IPS-20b (cell line): ENCODE results near the gene B3GNT8.
"Not testable (repeated sequence)": the region's sequence is repeated elsewhere in the genome, so short reads cannot be mapped to it uniquely, and the experiment has no call there.

Source experiments
- H3K27ac ChIP-seq: one replicate; pipeline ENCODE4 v1.5.1; 2013; ENCODE audit warnings: low read length
- H3K27me3 ChIP-seq: 2 replicates; pipeline ENCODE4 v1.6.1; 2013; ENCODE audit warnings: mild to moderate bottlenecking, low read length, inconsistent platforms; ENCODE audit not compliant: insufficient read depth
- H3K36me3 ChIP-seq: 2 replicates; pipeline ENCODE4 v1.6.1; 2013; ENCODE audit warnings: low read depth, mild to moderate bottlenecking, inconsistent platforms, low read length, moderate library complexity; ENCODE audit not compliant: insufficient read depth
- H3K4me1 ChIP-seq: 2 replicates; pipeline ENCODE4 v1.6.1; 2013; ENCODE audit warnings: mild to moderate bottlenecking, control low read depth, inconsistent platforms, low read length, moderate library complexity; ENCODE audit not compliant: insufficient read depth
- H3K4me3 ChIP-seq: 2 replicates; pipeline ENCODE4 v1.5.1; 2013; ENCODE audit warnings: mild to moderate bottlenecking, low read length, inconsistent platforms
- H3K9ac ChIP-seq: 2 replicates; pipeline ENCODE4 v1.6.1; 2013; ENCODE audit warnings: low read depth, mild to moderate bottlenecking, inconsistent platforms, low read length, moderate library complexity
- H3K9me3 ChIP-seq: 2 replicates; pipeline ENCODE4 v1.6.1; 2013; ENCODE audit warnings: mild to moderate bottlenecking, low read depth, low read length, inconsistent platforms; ENCODE audit not compliant: insufficient read depth

Gene B3GNT8

GRCh38 chr19:41410336-41411054 lies 16.7 kb downstream of the B3GNT8 start:
- Histone ChIP-seq H3K36me3 (peaks cover 14% of the 10 kb centered on the region; the same call in 1 of the 2 replicates), H3K9ac (no peak overlapping the region), H3K4me3 (no peak overlapping the region), H3K27ac (no peak overlapping the region), H3K4me1 (no peaks in the 10 kb centered on the region; the same call in 1 of the 2 replicates), H3K9me3 (no peaks in the 10 kb centered on the region), H3K27me3 (no peaks in the 10 kb centered on the region)

GRCh38 chr19:41409288-41409687 lies 17.9 kb downstream of the B3GNT8 start:
- H3K9me3 ChIP-seq, result no peaks in the 10 kb centered on the region
- no peaks in the 10 kb centered on the region for H3K27me3 ChIP-seq
- 0 out of 2 replicates have a peak, but pooled peaks cover 4% of the 10 kb centered on the region for H3K36me3 ChIP-seq
- no peak overlapping the region for H3K4me3 ChIP-seq
- H3K9ac ChIP-seq, result no peak overlapping the region
- no peak overlapping the region for H3K27ac ChIP-seq
- no peaks in the 10 kb centered on the region; the same call in 1 of the 2 replicates for H3K4me1 ChIP-seq

GRCh38 chr19:41408846-41409245 lies 18.3 kb downstream of the B3GNT8 start:
- H3K4me1 ChIP-seq, H3K36me3 ChIP-seq, H3K9me3 ChIP-seq, H3K27ac ChIP-seq, H3K9ac ChIP-seq, H3K4me3 ChIP-seq, H3K27me3 ChIP-seq: not testable (repeated sequence)

GRCh38 chr19:41408256-41408655 lies 18.9 kb downstream of the B3GNT8 start:
- Histone ChIP-seq H3K27ac (no peak overlapping the region), H3K36me3 (no peaks in the 10 kb centered on the region), H3K9me3 (no peaks in the 10 kb centered on the region), H3K27me3 (no peaks in the 10 kb centered on the region), H3K4me1 (no peaks in the 10 kb centered on the region; the same call in 1 of the 2 replicates), H3K9ac (no peak overlapping the region), H3K4me3 (no peak overlapping the region)

GRCh38 chr19:41407271-41407670 lies 19.9 kb downstream of the B3GNT8 start:
- Histone ChIP-seq H3K4me1 (no peaks in the 10 kb centered on the region; the same call in 1 of the 2 replicates), H3K9ac (peak overlapping the region; percentile 42), H3K27ac (no peak overlapping the region)

GRCh38 chr19:41405776-41406175 lies 21.4 kb downstream of the B3GNT8 start:
- H3K4me3 ChIP-seq, result no peak overlapping the region
- no peak overlapping the region for H3K9ac ChIP-seq
- no peaks in the 10 kb centered on the region for H3K27me3 ChIP-seq
- no peaks in the 10 kb centered on the region for H3K9me3 ChIP-seq
- H3K27ac ChIP-seq, result no peak overlapping the region
- no peaks in the 10 kb centered on the region for H3K36me3 ChIP-seq
- H3K4me1 ChIP-seq, result no peaks in the 10 kb centered on the region; the same call in 1 of the 2 replicates

More at GRCh38 chr19:41407271-41407670, 19.9 kb downstream of the B3GNT8 start:
- no peaks in the 10 kb centered on the region for H3K36me3 ChIP-seq
- H3K9me3 ChIP-seq, result no peaks in the 10 kb centered on the region
- H3K27me3 ChIP-seq, result no peaks in the 10 kb centered on the region
- H3K4me3 ChIP-seq, result no peak overlapping the region

GRCh38 chr19:41403181-41403970 lies 23.8 kb downstream of the B3GNT8 start:
- no peaks in the 10 kb centered on the region for H3K9me3 ChIP-seq
- no peak overlapping the region for H3K27ac ChIP-seq
- H3K27me3 ChIP-seq, result no peaks in the 10 kb centered on the region
- H3K4me3 ChIP-seq, result no peak overlapping the region
- H3K9ac ChIP-seq, result no peak overlapping the region
- peaks cover 1% of the 10 kb centered on the region for H3K4me1 ChIP-seq
- H3K36me3 ChIP-seq, result no peaks in the 10 kb centered on the region

- Histone ChIP-seq H3K9ac (no peak overlapping the region), H3K36me3 (no peaks in the 10 kb centered on the region), H3K4me3 (no peak overlapping the region), H3K27me3 (no peaks in the 10 kb centered on the region), H3K9me3 (no peaks in the 10 kb centered on the region), H3K27ac (no peak overlapping the region), H3K4me1 (peaks cover 2% of the 10 kb centered on the region; the same call in 1 of the 2 replicates)
These were observed 25.2 kb downstream of the B3GNT8 start for GRCh38 chr19:41402010-41402409.

- H3K4me1 ChIP-seq, result peaks cover 2% of the 10 kb centered on the region; the same call in 1 of the 2 replicates
- no peaks in the 10 kb centered on the region for H3K9me3 ChIP-seq
- H3K36me3 ChIP-seq, result no peaks in the 10 kb centered on the region
- H3K9ac ChIP-seq, result no peak overlapping the region
- H3K4me3 ChIP-seq, result no peak overlapping the region
- H3K27ac ChIP-seq, result no peak overlapping the region
- no peaks in the 10 kb centered on the region for H3K27me3 ChIP-seq
These were observed 25.7 kb downstream of the B3GNT8 start for GRCh38 chr19:41401483-41401882.

GRCh38 chr19:41399525-41399924 lies 27.6 kb downstream of the B3GNT8 start:
- Histone ChIP-seq H3K9ac (no peak overlapping the region; the same call in 1 of the 2 replicates), H3K4me3 (no peak overlapping the region), H3K9me3 (no peaks in the 10 kb centered on the region), H3K4me1 (peaks cover 2% of the 10 kb centered on the region; the same call in 1 of the 2 replicates), H3K27me3 (no peaks in the 10 kb centered on the region), H3K36me3 (no peaks in the 10 kb centered on the region), H3K27ac (no peak overlapping the region)

GRCh38 chr19:41399091-41399490 lies 28.1 kb downstream of the B3GNT8 start:
- Histone ChIP-seq H3K27ac (no peak overlapping the region), H3K4me1 (peaks cover 2% of the 10 kb centered on the region; the same call in 1 of the 2 replicates), H3K4me3 (peak overlapping the region; percentile 94; the same call in 1 of the 2 replicates), H3K9ac (peak overlapping the region; percentile 96; the same call in 1 of the 2 replicates), H3K9me3 (no peaks in the 10 kb centered on the region), H3K36me3 (no peaks in the 10 kb centered on the region), H3K27me3 (no peaks in the 10 kb centered on the region)
